ENCODE results near the gene RREB1. TPM values are rescaled to one million over a fixed set of nuclear protein-coding genes. Genes with fewer than 3 reads are reported as not detected.

The RREB1 gene
- polyA plus RNA-seq, 2 donors = 13.0 to 19.7 TPM

GRCh38 chr6:7148100-7148822 lies 40.5 kb downstream of the RREB1 start:
- Histone ChIP-seq H3K9me3 (ENCODE audit: control insufficient read depth in 2 of 2, insufficient read depth in 1 of 2, low read depth in 1 of 2, low read length in 1 of 2) (no peaks in the 10 kb centered on the region), H3K36me3 (ENCODE audit: control insufficient read depth in 2 of 2, insufficient read depth in 2 of 2, low read length in 1 of 2) (peaks cover 0 to 4% of the 10 kb centered on the region in 2 donors), H3K27me3 (ENCODE audit: control insufficient read depth in 1 of 2, insufficient read depth in 2 of 2, low read length in 2 of 2) (no peaks in the 10 kb centered on the region), H3K27ac (ENCODE audit: low read depth in 2 of 2, low read length in 1 of 2) (peak overlapping the region; percentile 74 to 78), H3K4me3 (ENCODE audit: low read depth in 1 of 2, low read length in 2 of 2) (no peak overlapping the region), H3K4me1 (ENCODE audit: control insufficient read depth in 2 of 2, insufficient read depth in 2 of 2, low read length in 1 of 2) (peaks cover 8 to 17% of the 10 kb centered on the region in 2 donors)
- 69 to 75% methylated on average over 5 of the region's 5 CpGs for WGBS, 2 donors

GRCh38 chr6:7150381-7151064 lies 42.8 kb downstream of the RREB1 start:
- Histone ChIP-seq H3K9me3 (ENCODE audit: control insufficient read depth in 2 of 2, insufficient read depth in 1 of 2, low read depth in 1 of 2, low read length in 1 of 2) (no peaks in the 10 kb centered on the region), H3K4me3 (ENCODE audit: low read depth in 1 of 2, low read length in 2 of 2) (no peak overlapping the region), H3K27me3 (ENCODE audit: control insufficient read depth in 1 of 2, insufficient read depth in 2 of 2, low read length in 2 of 2) (no peaks in the 10 kb centered on the region), H3K4me1 (ENCODE audit: control insufficient read depth in 2 of 2, insufficient read depth in 2 of 2, low read length in 1 of 2) (peaks cover 8 to 24% of the 10 kb centered on the region in 2 donors), H3K27ac (ENCODE audit: low read depth in 2 of 2, low read length in 1 of 2) (peak overlapping the region in 1 of 2 donors; percentile 29), H3K36me3 (ENCODE audit: control insufficient read depth in 2 of 2, insufficient read depth in 2 of 2, low read length in 1 of 2) (peaks cover 0 to 4% of the 10 kb centered on the region in 2 donors)
- WGBS, 2 donors = 86 to 87% methylated on average over 14 of the region's 14 CpGs

GRCh38 chr6:7151381-7151780 lies 43.6 kb downstream of the RREB1 start:
- peak overlapping the region; percentile 34 to 40 for H3K27ac ChIP-seq (ENCODE audit: low read depth in 2 of 2, low read length in 1 of 2)
- H3K9me3 ChIP-seq (ENCODE audit: control insufficient read depth in 2 of 2, insufficient read depth in 1 of 2, low read depth in 1 of 2, low read length in 1 of 2) = no peaks in the 10 kb centered on the region

GRCh38 chr6:7152462-7152861 lies 44.7 kb downstream of the RREB1 start:
- Histone ChIP-seq H3K9me3 (ENCODE audit: control insufficient read depth in 2 of 2, insufficient read depth in 1 of 2, low read depth in 1 of 2, low read length in 1 of 2) (no peaks in the 10 kb centered on the region), H3K4me1 (ENCODE audit: control insufficient read depth in 2 of 2, insufficient read depth in 2 of 2, low read length in 1 of 2) (peaks cover 4 to 16% of the 10 kb centered on the region in 2 donors), H3K27ac (ENCODE audit: low read depth in 2 of 2, low read length in 1 of 2) (peak overlapping the region; percentile 22 to 59)

More at GRCh38 chr6:7151381-7151780, 43.6 kb downstream of the RREB1 start:
- Histone ChIP-seq H3K36me3 (ENCODE audit: control insufficient read depth in 2 of 2, insufficient read depth in 2 of 2, low read length in 1 of 2) (peaks cover 0 to 4% of the 10 kb centered on the region in 2 donors), H3K4me3 (ENCODE audit: low read depth in 1 of 2, low read length in 2 of 2) (no peak overlapping the region), H3K4me1 (ENCODE audit: control insufficient read depth in 2 of 2, insufficient read depth in 2 of 2, low read length in 1 of 2) (peaks cover 4 to 18% of the 10 kb centered on the region in 2 donors), H3K27me3 (ENCODE audit: control insufficient read depth in 1 of 2, insufficient read depth in 2 of 2, low read length in 2 of 2) (no peaks in the 10 kb centered on the region)
- 69 to 75% methylated on average over 2 of the region's 2 CpGs for WGBS, 2 donors

DNA sequence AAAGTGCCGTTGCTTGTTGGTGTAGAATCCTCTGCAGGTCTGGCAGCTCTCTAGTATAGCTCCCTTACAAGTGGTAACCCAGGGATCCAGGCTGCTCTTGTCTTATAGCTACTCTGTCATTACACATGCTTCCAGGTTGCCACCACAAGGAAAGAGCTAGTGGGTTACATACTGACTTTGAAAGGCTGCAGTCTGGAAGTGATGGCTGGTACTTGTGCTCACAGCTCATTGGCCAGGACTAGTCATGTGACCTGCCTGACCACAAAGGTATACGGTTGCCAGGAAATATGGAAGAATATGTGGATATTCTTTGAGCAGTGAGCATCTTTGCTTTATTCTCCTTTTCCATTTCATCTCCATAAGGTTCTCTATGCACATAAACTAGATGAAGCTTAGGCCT lies 46.0 kb downstream of the RREB1 start:
- Histone ChIP-seq H3K4me1 (ENCODE audit: control insufficient read depth in 2 of 2, insufficient read depth in 2 of 2, low read length in 1 of 2) (peaks cover 7 to 20% of the 10 kb centered on the region in 2 donors), H3K9me3 (ENCODE audit: control insufficient read depth in 2 of 2, insufficient read depth in 1 of 2, low read depth in 1 of 2, low read length in 1 of 2) (no peaks in the 10 kb centered on the region), H3K27me3 (ENCODE audit: control insufficient read depth in 1 of 2, insufficient read depth in 2 of 2, low read length in 2 of 2) (no peaks in the 10 kb centered on the region), H3K36me3 (ENCODE audit: control insufficient read depth in 2 of 2, insufficient read depth in 2 of 2, low read length in 1 of 2) (peaks cover 0 to 4% of the 10 kb centered on the region in 2 donors), H3K27ac (ENCODE audit: low read depth in 2 of 2, low read length in 1 of 2) (peak overlapping the region in 1 of 2 donors; percentile 15), H3K4me3 (ENCODE audit: low read depth in 1 of 2, low read length in 2 of 2) (no peak overlapping the region)
- WGBS, 2 donors = 65 to 69% methylated on average over 2 of the region's 2 CpGs

More at GRCh38 chr6:7152462-7152861, 44.7 kb downstream of the RREB1 start:
- Histone ChIP-seq H3K36me3 (ENCODE audit: control insufficient read depth in 2 of 2, insufficient read depth in 2 of 2, low read length in 1 of 2) (peaks cover 0 to 4% of the 10 kb centered on the region in 2 donors), H3K4me3 (ENCODE audit: low read depth in 1 of 2, low read length in 2 of 2) (no peak overlapping the region), H3K27me3 (ENCODE audit: control insufficient read depth in 1 of 2, insufficient read depth in 2 of 2, low read length in 2 of 2) (no peaks in the 10 kb centered on the region)

DNA sequence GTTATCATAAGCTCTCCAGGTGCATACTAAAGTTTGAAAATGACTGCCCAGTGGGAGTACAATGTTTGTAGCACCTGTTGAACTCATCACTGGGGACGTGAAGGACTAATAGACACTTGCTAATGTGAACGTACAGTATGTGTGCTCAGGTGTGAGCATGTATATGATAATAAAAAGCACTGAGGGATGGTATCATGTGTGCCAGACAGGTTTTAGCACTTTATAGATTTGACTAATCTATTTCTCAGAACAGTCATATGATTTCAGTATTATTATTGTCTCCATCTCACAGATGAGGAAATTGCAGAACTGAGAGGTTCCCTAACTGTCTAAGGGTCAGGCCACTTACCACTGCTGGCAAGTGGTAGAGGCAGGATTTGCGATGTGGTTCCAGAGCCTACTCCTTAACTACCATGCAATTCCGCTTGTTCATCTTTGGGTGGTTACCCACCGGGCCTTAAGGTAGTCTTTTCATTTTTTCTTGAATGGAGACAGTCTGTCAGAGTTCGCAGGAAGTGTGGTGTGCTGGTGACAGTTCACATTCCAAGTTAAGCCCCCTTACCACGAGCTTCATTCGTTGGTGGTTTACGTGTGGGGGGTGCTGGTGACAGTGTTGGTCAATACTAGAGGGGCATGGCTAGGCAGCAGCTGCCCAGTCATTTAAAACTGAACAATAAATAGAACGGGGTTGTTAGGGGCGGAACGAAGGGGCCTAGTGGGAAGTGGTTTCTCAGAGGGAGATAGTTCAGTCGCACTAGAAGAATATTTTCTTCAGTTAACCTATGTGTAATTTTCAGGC lies 46.8 kb downstream of the RREB1 start:
- H3K27me3 ChIP-seq (ENCODE audit: control insufficient read depth in 1 of 2, insufficient read depth in 2 of 2, low read length in 2 of 2) = no peaks in the 10 kb centered on the region
- H3K9me3 ChIP-seq (ENCODE audit: control insufficient read depth in 2 of 2, insufficient read depth in 1 of 2, low read depth in 1 of 2, low read length in 1 of 2) = no peaks in the 10 kb centered on the region
- 73 to 80% methylated on average over 13 of the region's 13 CpGs for WGBS, 2 donors
- H3K4me1 ChIP-seq (ENCODE audit: control insufficient read depth in 2 of 2, insufficient read depth in 2 of 2, low read length in 1 of 2) = peaks cover 7 to 20% of the 10 kb centered on the region in 2 donors
- no peak overlapping the region for H3K4me3 ChIP-seq (ENCODE audit: low read depth in 1 of 2, low read length in 2 of 2)
- H3K27ac ChIP-seq (ENCODE audit: low read depth in 2 of 2, low read length in 1 of 2) = peak overlapping the region in 1 of 2 donors; percentile 71
- H3K36me3 ChIP-seq (ENCODE audit: control insufficient read depth in 2 of 2, insufficient read depth in 2 of 2, low read length in 1 of 2) = peaks cover 0 to 4% of the 10 kb centered on the region in 2 donors

GRCh38 chr6:7155871-7156579 lies 48.3 kb downstream of the RREB1 start:
- WGBS, 2 donors = 53 to 58% methylated on average over 7 of the region's 7 CpGs
- Histone ChIP-seq H3K27ac (ENCODE audit: low read depth in 2 of 2, low read length in 1 of 2) (peak overlapping the region; percentile 52 to 77), H3K4me3 (ENCODE audit: low read depth in 1 of 2, low read length in 2 of 2) (no peak overlapping the region), H3K9me3 (ENCODE audit: control insufficient read depth in 2 of 2, insufficient read depth in 1 of 2, low read depth in 1 of 2, low read length in 1 of 2) (no peaks in the 10 kb centered on the region), H3K36me3 (ENCODE audit: control insufficient read depth in 2 of 2, insufficient read depth in 2 of 2, low read length in 1 of 2) (peaks cover 0 to 2% of the 10 kb centered on the region in 2 donors), H3K4me1 (ENCODE audit: control insufficient read depth in 2 of 2, insufficient read depth in 2 of 2, low read length in 1 of 2) (peaks cover 2 to 20% of the 10 kb centered on the region in 2 donors), H3K27me3 (ENCODE audit: control insufficient read depth in 1 of 2, insufficient read depth in 2 of 2, low read length in 2 of 2) (no peaks in the 10 kb centered on the region)

- H3K36me3 ChIP-seq (ENCODE audit: control insufficient read depth in 2 of 2, insufficient read depth in 2 of 2, low read length in 1 of 2) = no peaks in the 10 kb centered on the region
- peaks cover 2 to 18% of the 10 kb centered on the region in 2 donors for H3K4me1 ChIP-seq (ENCODE audit: control insufficient read depth in 2 of 2, insufficient read depth in 2 of 2, low read length in 1 of 2)
- peak overlapping the region; percentile 52 to 92 for H3K27ac ChIP-seq (ENCODE audit: low read depth in 2 of 2, low read length in 1 of 2)
- H3K9me3 ChIP-seq (ENCODE audit: control insufficient read depth in 2 of 2, insufficient read depth in 1 of 2, low read depth in 1 of 2, low read length in 1 of 2) = no peaks in the 10 kb centered on the region
- no peaks in the 10 kb centered on the region for H3K27me3 ChIP-seq (ENCODE audit: control insufficient read depth in 1 of 2, insufficient read depth in 2 of 2, low read length in 2 of 2)
- 55 to 71% methylated on average over 11 of the region's 11 CpGs for WGBS, 2 donors
- H3K4me3 ChIP-seq (ENCODE audit: low read depth in 1 of 2, low read length in 2 of 2) = no peak overlapping the region
Observed at GRCh38 chr6:7156643-7157278, 49.0 kb downstream of the RREB1 start.

Data from esophagus (tissue), 2 donors.